ENCODE data around the gene PPP1R15B.

The PPP1R15B gene

GRCh38 chr1:204420039-204421004, 8.7 kb upstream of the PPP1R15B start:
- DNase-seq (ENCODE audit: low spot score) (no peak), FAIRE-seq (no peak)

GRCh38 chr1:204419064-204419403, 7.4 kb upstream of the PPP1R15B start:
- peak; percentile 46 for DNase-seq (ENCODE audit: low spot score)
- FAIRE-seq: no peak

- FAIRE-seq (no peak), DNase-seq (ENCODE audit: low spot score) (no peak)
Measured at GRCh38 chr1:204418174-204419063, 6.8 kb upstream of the PPP1R15B start.

GRCh38 chr1:204417074-204417997, 5.7 kb upstream of the PPP1R15B start:
- DNase-seq (ENCODE audit: low spot score) (peak; percentile 80), FAIRE-seq (peak; percentile 44)

GRCh38 chr1:204416589-204417073, 5.0 kb upstream of the PPP1R15B start:
- no peak for DNase-seq (ENCODE audit: low spot score)
- FAIRE-seq: no peak

- DNase-seq (ENCODE audit: low spot score): no peak
- FAIRE-seq: no peak
Measured at GRCh38 chr1:204415351-204415750, 3.7 kb upstream of the PPP1R15B start.

- FAIRE-seq (no peak), DNase-seq (ENCODE audit: low spot score) (no peak)
Measured at GRCh38 chr1:204414016-204414415, 2.4 kb upstream of the PPP1R15B start.

- DNase-seq (ENCODE audit: low spot score): no peak
- no peak for FAIRE-seq
Measured at GRCh38 chr1:204413170-204413535, 1.5 kb upstream of the PPP1R15B start.

GRCh38 chr1:204410688-204411450, 748 bp downstream of the PPP1R15B start:
- FAIRE-seq (no peak), DNase-seq (ENCODE audit: low spot score) (peak; percentile 47)

- DNase-seq (ENCODE audit: low spot score): no peak
Measured at GRCh38 chr1:204409836-204410687, 1.6 kb downstream of the PPP1R15B start.

GRCh38 chr1:204409123-204409522, 2.5 kb downstream of the PPP1R15B start:
- no peak for FAIRE-seq
- DNase-seq (ENCODE audit: low spot score): no peak

More at GRCh38 chr1:204409836-204410687, 1.6 kb downstream of the PPP1R15B start:
- FAIRE-seq: no peak

GRCh38 chr1:204408602-204409001, 3.0 kb downstream of the PPP1R15B start:
- no peak for DNase-seq (ENCODE audit: low spot score)
- no peak for FAIRE-seq

GRCh38 chr1:204408074-204408507, 3.5 kb downstream of the PPP1R15B start:
- DNase-seq (ENCODE audit: low spot score) (peak; percentile 47), FAIRE-seq (no peak)

- DNase-seq (ENCODE audit: low spot score) (no peak), FAIRE-seq (no peak)
Measured at GRCh38 chr1:204407295-204407971, 4.2 kb downstream of the PPP1R15B start.

- DNase-seq (ENCODE audit: low spot score) (no peak), FAIRE-seq (no peak)
Measured at GRCh38 chr1:204406621-204407020, 5.0 kb downstream of the PPP1R15B start.

- FAIRE-seq: no peak
- no peak for DNase-seq (ENCODE audit: low spot score)
Measured at GRCh38 chr1:204405988-204406387, 5.6 kb downstream of the PPP1R15B start.

- FAIRE-seq: no peak
- DNase-seq (ENCODE audit: low spot score): no peak
Measured at GRCh38 chr1:204404629-204405028, 7.0 kb downstream of the PPP1R15B start.

GRCh38 chr1:204402391-204402790, 9.2 kb downstream of the PPP1R15B start:
- DNase-seq (ENCODE audit: low spot score) (no peak), FAIRE-seq (no peak)

- DNase-seq (ENCODE audit: low spot score) (no peak), FAIRE-seq (no peak)
Measured at GRCh38 chr1:204401730-204402129, 9.9 kb downstream of the PPP1R15B start.
